ENCODE data around the gene CALHM5. TPM values are rescaled to one million over a fixed set of nuclear protein-coding genes. Genes with fewer than 3 reads are reported as not detected.

The CALHM5 gene
- total RNA-seq, 1 donor from 2014 or later, result 0.05 TPM

GRCh38 chr6:116570856-116571682 is 59.6 kb downstream of the CALHM5 start, which contains the start of gene RWDD1:
Gene RWDD1, plus strand, starts transcription at chr6:116571504. Its CDS starts 79 bp downstream, at chr6:116571583.
- TF ChIP-seq CTCF (IDR thresholded peaks at IDR 0.05; ENCODE audit: unreplicated experiment), result no peak
- peaks cover 7% of the 10 kb centered on the region for H3K27me3 Mint-ChIP-seq
- H3K9me3 Mint-ChIP-seq (ENCODE audit: low read depth), result no peaks in the 10 kb centered on the region
- peak within 1 kb of the TSS; percentile 92 for H3K4me3 Mint-ChIP-seq (ENCODE audit: low read depth)
- peak; percentile 98 for DNase-seq (ENCODE audit: low spot score, unreplicated experiment)
- peak within 1 kb of the TSS; percentile 99 for H3K27ac Mint-ChIP-seq
- H3K36me3 Mint-ChIP-seq (ENCODE audit: insufficient read depth), result peaks cover 1% of the 10 kb centered on the region
- peaks cover 15% of the 10 kb centered on the region for H3K4me1 Mint-ChIP-seq (ENCODE audit: low read depth)

- no peak for TF ChIP-seq CTCF (IDR thresholded peaks at IDR 0.05; ENCODE audit: unreplicated experiment)
Observed at GRCh38 chr6:116571683-116572000, 60.2 kb downstream of the CALHM5 start.

GRCh38 chr6:116572162-116572561 is 60.7 kb downstream of the CALHM5 start:
- Mint-ChIP-seq H3K9me3 (ENCODE audit: low read depth) (no peaks in the 10 kb centered on the region), H3K4me3 (ENCODE audit: low read depth) (peak overlapping the region; percentile 92), H3K27me3 (no peaks in the 10 kb centered on the region), H3K36me3 (ENCODE audit: insufficient read depth) (peaks cover 4% of the 10 kb centered on the region), H3K4me1 (ENCODE audit: low read depth) (peaks cover 17% of the 10 kb centered on the region), H3K27ac (peak overlapping the region; percentile 99)
- no peak for TF ChIP-seq CTCF (IDR thresholded peaks at IDR 0.05; ENCODE audit: unreplicated experiment)
- DNase-seq (ENCODE audit: low spot score, unreplicated experiment), result no peak

More at GRCh38 chr6:116571683-116572000, 60.2 kb downstream of the CALHM5 start:
- Mint-ChIP-seq H3K27me3 (peaks cover 4% of the 10 kb centered on the region), H3K36me3 (ENCODE audit: insufficient read depth) (peaks cover 4% of the 10 kb centered on the region), H3K27ac (peak overlapping the region; percentile 99), H3K4me3 (ENCODE audit: low read depth) (peak overlapping the region; percentile 92), H3K9me3 (ENCODE audit: low read depth) (no peaks in the 10 kb centered on the region), H3K4me1 (ENCODE audit: low read depth) (peaks cover 17% of the 10 kb centered on the region)
- DNase-seq (ENCODE audit: low spot score, unreplicated experiment), result no peak

Other genes with a start within 250 kb of the CALHM5 start
- gene TSPYL1, start 231.7 kb upstream of the CALHM5 start, total RNA-seq, result 101 and 102 TPM in 2 replicates
- 20.4 and 21.4 TPM in 2 replicates for gene DSE, start 140.7 kb upstream of the CALHM5 start, total RNA-seq
- gene CALHM6, start 50.3 kb upstream of the CALHM5 start, total RNA-seq, result 0.75 and 1.2 TPM in 2 replicates
- gene TRAPPC3L, start 34.0 kb downstream of the CALHM5 start, total RNA-seq, result not detected in 2 replicates
- gene CALHM4, start 42.1 kb downstream of the CALHM5 start, total RNA-seq, result not detected in 2 replicates
- 35.8 and 36.2 TPM in 2 replicates for gene RWDD1, start 59.9 kb downstream of the CALHM5 start, total RNA-seq
- 5.4 and 6.3 TPM in 2 replicates for gene RSPH4A, start 104.8 kb downstream of the CALHM5 start, total RNA-seq
- 16.8 and 18.0 TPM in 2 replicates for gene ZUP1, start 157.1 kb downstream of the CALHM5 start, total RNA-seq
- gene KPNA5, start 169.6 kb downstream of the CALHM5 start, total RNA-seq, result 21.1 and 24.5 TPM in 2 replicates